Measurements from ENCODE around the gene CELA3B.
A peak's percentile ranks its signal among the peaks of the same experiment; 100 is the strongest.
"Not testable (repeated sequence)": the region's sequence is repeated elsewhere in the genome, so short reads cannot be mapped to it uniquely, and the experiment has no call there.

CELA3B gene

GRCh38 chr1:22003959-22004358, 27.1 kb downstream of the CELA3B start:
- not testable (repeated sequence) for H3K4me3 Mint-ChIP-seq; H3K27ac Mint-ChIP-seq; H3K4me1 Mint-ChIP-seq (ENCODE audit: low read depth); DNase-seq; H3K36me3 Mint-ChIP-seq (ENCODE audit: low read depth); H3K9me3 Mint-ChIP-seq; H3K27me3 Mint-ChIP-seq

GRCh38 chr1:22005261-22006149, 28.7 kb downstream of the CELA3B start:
- H3K36me3 Mint-ChIP-seq (ENCODE audit: low read depth); H3K27me3 Mint-ChIP-seq; H3K9me3 Mint-ChIP-seq; H3K4me1 Mint-ChIP-seq (ENCODE audit: low read depth); DNase-seq; H3K27ac Mint-ChIP-seq; H3K4me3 Mint-ChIP-seq: not testable (repeated sequence)

GRCh38 chr1:22006736-22007135, 29.9 kb downstream of the CELA3B start:
- H3K4me1 Mint-ChIP-seq (ENCODE audit: low read depth); H3K9me3 Mint-ChIP-seq; H3K27ac Mint-ChIP-seq; H3K27me3 Mint-ChIP-seq; DNase-seq; H3K4me3 Mint-ChIP-seq; H3K36me3 Mint-ChIP-seq (ENCODE audit: low read depth): not testable (repeated sequence)

- not testable (repeated sequence) for H3K4me1 Mint-ChIP-seq (ENCODE audit: low read depth); H3K9me3 Mint-ChIP-seq; DNase-seq; H3K27me3 Mint-ChIP-seq; H3K27ac Mint-ChIP-seq; H3K36me3 Mint-ChIP-seq (ENCODE audit: low read depth); H3K4me3 Mint-ChIP-seq
Measured at GRCh38 chr1:22007262-22007661, 30.4 kb downstream of the CELA3B start.

GRCh38 chr1:22009566-22009965, 32.7 kb downstream of the CELA3B start:
- not testable (repeated sequence) for H3K36me3 Mint-ChIP-seq (ENCODE audit: low read depth); H3K9me3 Mint-ChIP-seq; DNase-seq; H3K4me1 Mint-ChIP-seq (ENCODE audit: low read depth); H3K27me3 Mint-ChIP-seq; H3K27ac Mint-ChIP-seq; H3K4me3 Mint-ChIP-seq

- H3K4me1 Mint-ChIP-seq (ENCODE audit: low read depth); H3K4me3 Mint-ChIP-seq; DNase-seq; H3K9me3 Mint-ChIP-seq; H3K36me3 Mint-ChIP-seq (ENCODE audit: low read depth); H3K27ac Mint-ChIP-seq; H3K27me3 Mint-ChIP-seq: not testable (repeated sequence)
Measured at GRCh38 chr1:22012752-22013151, 35.9 kb downstream of the CELA3B start.

- H3K4me1 Mint-ChIP-seq (ENCODE audit: low read depth): peaks cover 14% of the 10 kb centered on the region
- DNase-seq; H3K36me3 Mint-ChIP-seq (ENCODE audit: low read depth); H3K9me3 Mint-ChIP-seq; H3K27ac Mint-ChIP-seq; H3K27me3 Mint-ChIP-seq; H3K4me3 Mint-ChIP-seq: not testable (repeated sequence)
Measured at GRCh38 chr1:22014575-22015206, 37.9 kb downstream of the CELA3B start.

- Mint-ChIP-seq H3K4me3 (peak overlapping the region; percentile 41), H3K4me1 (ENCODE audit: low read depth) (peaks cover 28% of the 10 kb centered on the region)
Measured at GRCh38 chr1:22018583-22019559, 42.0 kb downstream of the CELA3B start.

GRCh38 chr1:22021061-22021460, 44.2 kb downstream of the CELA3B start:
- peaks cover 10% of the 10 kb centered on the region for H3K36me3 Mint-ChIP-seq (ENCODE audit: low read depth)
- H3K4me1 Mint-ChIP-seq (ENCODE audit: low read depth): peaks cover 45% of the 10 kb centered on the region
- no peaks in the 10 kb centered on the region for H3K27me3 Mint-ChIP-seq
- no peak overlapping the region for H3K4me3 Mint-ChIP-seq
- no peaks in the 10 kb centered on the region for H3K9me3 Mint-ChIP-seq
- H3K27ac Mint-ChIP-seq: no peak overlapping the region
- no peak for DNase-seq

More at GRCh38 chr1:22018583-22019559, 42.0 kb downstream of the CELA3B start:
- H3K9me3 Mint-ChIP-seq: no peaks in the 10 kb centered on the region
- DNase-seq: peak; percentile 68
- H3K27ac Mint-ChIP-seq: peak overlapping the region; percentile 90
- no peaks in the 10 kb centered on the region for H3K27me3 Mint-ChIP-seq
- no peaks in the 10 kb centered on the region for H3K36me3 Mint-ChIP-seq (ENCODE audit: low read depth)

- DNase-seq: peak; percentile 79
- H3K4me1 Mint-ChIP-seq (ENCODE audit: low read depth): peaks cover 59% of the 10 kb centered on the region
- no peaks in the 10 kb centered on the region for H3K9me3 Mint-ChIP-seq
- peaks cover 15% of the 10 kb centered on the region for H3K36me3 Mint-ChIP-seq (ENCODE audit: low read depth)
- H3K4me3 Mint-ChIP-seq: peak overlapping the region; percentile 90
- no peaks in the 10 kb centered on the region for H3K27me3 Mint-ChIP-seq
- peak overlapping the region; percentile 98 for H3K27ac Mint-ChIP-seq
Measured at GRCh38 chr1:22024485-22025367, 47.9 kb downstream of the CELA3B start.

- H3K27ac Mint-ChIP-seq: peak overlapping the region; percentile 98
Measured at GRCh38 chr1:22025368-22026155, 48.7 kb downstream of the CELA3B start.

GRCh38 chr1:22026924-22027289, 50.1 kb downstream of the CELA3B start:
- Mint-ChIP-seq H3K27me3 (no peaks in the 10 kb centered on the region), H3K4me3 (peak overlapping the region; percentile 90), H3K27ac (peak overlapping the region; percentile 98), H3K4me1 (ENCODE audit: low read depth) (peaks cover 72% of the 10 kb centered on the region), H3K9me3 (no peaks in the 10 kb centered on the region), H3K36me3 (ENCODE audit: low read depth) (peaks cover 15% of the 10 kb centered on the region)
- no peak for DNase-seq

More at GRCh38 chr1:22025368-22026155, 48.7 kb downstream of the CELA3B start:
- Mint-ChIP-seq H3K4me3 (peak overlapping the region; percentile 90), H3K9me3 (no peaks in the 10 kb centered on the region), H3K27me3 (no peaks in the 10 kb centered on the region), H3K4me1 (ENCODE audit: low read depth) (peaks cover 64% of the 10 kb centered on the region), H3K36me3 (ENCODE audit: low read depth) (peaks cover 15% of the 10 kb centered on the region)
- DNase-seq: peak; percentile 89

- no peaks in the 10 kb centered on the region for H3K27me3 Mint-ChIP-seq
- no peak overlapping the region for H3K4me3 Mint-ChIP-seq
- H3K4me1 Mint-ChIP-seq (ENCODE audit: low read depth): peaks cover 65% of the 10 kb centered on the region
- DNase-seq: no peak
- H3K36me3 Mint-ChIP-seq (ENCODE audit: low read depth): peaks cover 15% of the 10 kb centered on the region
- no peaks in the 10 kb centered on the region for H3K9me3 Mint-ChIP-seq
- H3K27ac Mint-ChIP-seq: peak overlapping the region; percentile 1
Measured at GRCh38 chr1:22030057-22030456, 53.2 kb downstream of the CELA3B start.
